Kidney epithelial cell (primary cell): ENCODE measurements around the gene TBCE. TPM values are rescaled to one million over a fixed set of nuclear protein-coding genes. Genes with fewer than 3 reads are reported as not detected.

ENCODE experiments used
- DNase-seq: peaks from one replicate; pipeline ENCODE4 v3.0.0-alpha.2; 2010; ENCODE audit warnings: low read depth
- H3K27me3 ChIP-seq: 2 replicates; pipeline ENCODE4 v1.6.0; 2011; ENCODE audit warnings: low read length; ENCODE audit not compliant: control insufficient read depth, insufficient read depth
- H3K36me3 ChIP-seq: 2 replicates; pipeline ENCODE4 v1.5.1; 2011; ENCODE audit warnings: low read length; ENCODE audit not compliant: control insufficient read depth, insufficient read depth
- H3K4me3 ChIP-seq: 2 replicates; pipeline ENCODE4 v1.5.1; 2011; ENCODE audit warnings: low read depth, mild to moderate bottlenecking, control low read depth, low read length
- CTCF ChIP-seq: IDR thresholded peaks from 2 replicates; pipeline ENCODE4 v1.5.1; 2011; ENCODE audit warnings: mild to moderate bottlenecking, moderate library complexity, low read length, control low read depth, inconsistent platforms; ENCODE audit not compliant: insufficient read depth, poor library complexity, severe bottlenecking
- total RNA-seq: library from RNA; depleted of rRNA; stranded (reverse); fragments of >200 nt; gene quantifications from 2 replicates; pipeline ENCODE4 v1.2.3, GENCODE V29; 2015

Gene TBCE
- total RNA-seq, 1 donor from 2014 or later: 24.7 TPM

GRCh38 chr1:235470741-235471439, 103.7 kb downstream of the TBCE start:
- no peaks in the 10 kb centered on the region for H3K27me3 ChIP-seq
- DNase-seq: no peak
- peaks cover 1% of the 10 kb centered on the region for H3K36me3 ChIP-seq
- TF ChIP-seq CTCF: no peak
- H3K4me3 ChIP-seq: no peak overlapping the region

GRCh38 chr1:235473806-235474205, 106.6 kb downstream of the TBCE start:
- no peaks in the 10 kb centered on the region for H3K27me3 ChIP-seq
- DNase-seq: no peak
- H3K4me3 ChIP-seq: no peak overlapping the region
- no peak for TF ChIP-seq CTCF
- peaks cover 1% of the 10 kb centered on the region for H3K36me3 ChIP-seq

GRCh38 chr1:235483090-235483489, 115.9 kb downstream of the TBCE start:
- Histone ChIP-seq H3K4me3 (no peak overlapping the region), H3K36me3 (no peaks in the 10 kb centered on the region), H3K27me3 (no peaks in the 10 kb centered on the region)
- no peak for TF ChIP-seq CTCF
- no peak for DNase-seq

GRCh38 chr1:235485558-235485957, 118.3 kb downstream of the TBCE start:
- TF ChIP-seq CTCF: no peak
- H3K36me3 ChIP-seq: no peaks in the 10 kb centered on the region
- DNase-seq: no peak
- no peaks in the 10 kb centered on the region for H3K27me3 ChIP-seq
- H3K4me3 ChIP-seq: no peak overlapping the region

- H3K4me3 ChIP-seq: no peak overlapping the region
- H3K27me3 ChIP-seq: no peaks in the 10 kb centered on the region
- DNase-seq: no peak
- no peaks in the 10 kb centered on the region for H3K36me3 ChIP-seq
- TF ChIP-seq CTCF: no peak
These were observed 119.1 kb downstream of the TBCE start for GRCh38 chr1:235486321-235486720.

GRCh38 chr1:235491644-235492043, 124.4 kb downstream of the TBCE start:
- Histone ChIP-seq H3K4me3 (no peak overlapping the region), H3K27me3 (no peaks in the 10 kb centered on the region), H3K36me3 (no peaks in the 10 kb centered on the region)
- no peak for DNase-seq
- no peak for TF ChIP-seq CTCF
